OCI-LY1 (cell line): Measurements from ENCODE around the gene P2RY11.

Experiments
- EZH2 ChIP-seq: fragments of 200-600 bp; sonication (generic), shearing (Covaris generic); IDR thresholded peaks from 2 replicates; pipeline ENCODE4 v1.8.0; 2017; ENCODE audit warnings: borderline replicate concordance, mixed run types, mild to moderate bottlenecking, antibody characterized with exemption, low read length, moderate library complexity, mixed read lengths
- TF ChIP-seq, protein P1 (sequence below): fragments of 200-600 bp; sonication (generic), shearing (Covaris generic); IDR thresholded peaks from 2 replicates; pipeline ENCODE4 v1.5.1; 2017; ENCODE audit warnings: mild to moderate bottlenecking, antibody characterized with exemption, low read length, moderate library complexity, mixed read lengths

DNA sequence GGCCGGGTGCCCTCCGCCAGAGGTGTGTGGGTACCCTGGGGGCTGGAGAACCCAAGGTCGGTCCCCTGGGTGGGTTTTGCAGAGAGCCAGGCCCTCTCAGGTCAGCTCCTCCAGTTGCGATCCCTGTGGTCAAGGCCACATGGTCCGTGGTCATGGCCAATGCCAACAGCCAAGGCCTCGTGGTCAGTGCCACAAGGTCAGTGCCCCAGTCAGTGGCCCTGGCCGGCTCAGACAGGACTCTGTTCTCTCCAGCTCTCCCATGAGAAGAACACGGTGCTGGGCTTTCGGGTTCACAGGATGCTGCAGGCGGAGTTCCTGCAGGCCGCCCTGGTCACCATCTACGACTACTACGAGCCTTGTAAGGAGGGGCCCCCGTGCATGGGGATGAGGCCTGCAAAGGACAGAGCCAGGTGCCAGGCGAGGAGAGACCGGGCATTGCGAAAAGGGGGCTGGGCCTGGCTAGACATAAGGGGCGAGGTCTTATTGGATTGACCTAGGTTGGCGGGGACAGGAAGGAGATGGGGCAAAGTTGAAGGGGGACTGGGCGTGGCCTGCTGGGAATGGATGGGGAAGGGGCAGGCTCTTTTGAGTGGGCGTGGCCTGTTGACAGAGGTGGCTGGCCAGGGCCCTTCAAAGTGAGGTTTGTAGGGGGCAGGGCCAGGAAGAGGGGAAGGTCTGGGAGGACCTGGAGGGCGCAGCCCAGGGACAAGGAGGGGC is 40.6 kb upstream of the P2RY11 start:
- TF ChIP-seq, protein P1, sequence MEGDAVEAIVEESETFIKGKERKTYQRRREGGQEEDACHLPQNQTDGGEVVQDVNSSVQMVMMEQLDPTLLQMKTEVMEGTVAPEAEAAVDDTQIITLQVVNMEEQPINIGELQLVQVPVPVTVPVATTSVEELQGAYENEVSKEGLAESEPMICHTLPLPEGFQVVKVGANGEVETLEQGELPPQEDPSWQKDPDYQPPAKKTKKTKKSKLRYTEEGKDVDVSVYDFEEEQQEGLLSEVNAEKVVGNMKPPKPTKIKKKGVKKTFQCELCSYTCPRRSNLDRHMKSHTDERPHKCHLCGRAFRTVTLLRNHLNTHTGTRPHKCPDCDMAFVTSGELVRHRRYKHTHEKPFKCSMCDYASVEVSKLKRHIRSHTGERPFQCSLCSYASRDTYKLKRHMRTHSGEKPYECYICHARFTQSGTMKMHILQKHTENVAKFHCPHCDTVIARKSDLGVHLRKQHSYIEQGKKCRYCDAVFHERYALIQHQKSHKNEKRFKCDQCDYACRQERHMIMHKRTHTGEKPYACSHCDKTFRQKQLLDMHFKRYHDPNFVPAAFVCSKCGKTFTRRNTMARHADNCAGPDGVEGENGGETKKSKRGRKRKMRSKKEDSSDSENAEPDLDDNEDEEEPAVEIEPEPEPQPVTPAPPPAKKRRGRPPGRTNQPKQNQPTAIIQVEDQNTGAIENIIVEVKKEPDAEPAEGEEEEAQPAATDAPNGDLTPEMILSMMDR: no peak
- no peak for TF ChIP-seq EZH2
